ENCODE measurements around the gene RLN1.
"Not testable (repeated sequence)": the region's sequence is repeated elsewhere in the genome, so short reads cannot be mapped to it uniquely, and the experiment has no call there.

The RLN1 gene, protein sequence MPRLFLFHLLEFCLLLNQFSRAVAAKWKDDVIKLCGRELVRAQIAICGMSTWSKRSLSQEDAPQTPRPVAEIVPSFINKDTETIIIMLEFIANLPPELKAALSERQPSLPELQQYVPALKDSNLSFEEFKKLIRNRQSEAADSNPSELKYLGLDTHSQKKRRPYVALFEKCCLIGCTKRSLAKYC

DNA sequence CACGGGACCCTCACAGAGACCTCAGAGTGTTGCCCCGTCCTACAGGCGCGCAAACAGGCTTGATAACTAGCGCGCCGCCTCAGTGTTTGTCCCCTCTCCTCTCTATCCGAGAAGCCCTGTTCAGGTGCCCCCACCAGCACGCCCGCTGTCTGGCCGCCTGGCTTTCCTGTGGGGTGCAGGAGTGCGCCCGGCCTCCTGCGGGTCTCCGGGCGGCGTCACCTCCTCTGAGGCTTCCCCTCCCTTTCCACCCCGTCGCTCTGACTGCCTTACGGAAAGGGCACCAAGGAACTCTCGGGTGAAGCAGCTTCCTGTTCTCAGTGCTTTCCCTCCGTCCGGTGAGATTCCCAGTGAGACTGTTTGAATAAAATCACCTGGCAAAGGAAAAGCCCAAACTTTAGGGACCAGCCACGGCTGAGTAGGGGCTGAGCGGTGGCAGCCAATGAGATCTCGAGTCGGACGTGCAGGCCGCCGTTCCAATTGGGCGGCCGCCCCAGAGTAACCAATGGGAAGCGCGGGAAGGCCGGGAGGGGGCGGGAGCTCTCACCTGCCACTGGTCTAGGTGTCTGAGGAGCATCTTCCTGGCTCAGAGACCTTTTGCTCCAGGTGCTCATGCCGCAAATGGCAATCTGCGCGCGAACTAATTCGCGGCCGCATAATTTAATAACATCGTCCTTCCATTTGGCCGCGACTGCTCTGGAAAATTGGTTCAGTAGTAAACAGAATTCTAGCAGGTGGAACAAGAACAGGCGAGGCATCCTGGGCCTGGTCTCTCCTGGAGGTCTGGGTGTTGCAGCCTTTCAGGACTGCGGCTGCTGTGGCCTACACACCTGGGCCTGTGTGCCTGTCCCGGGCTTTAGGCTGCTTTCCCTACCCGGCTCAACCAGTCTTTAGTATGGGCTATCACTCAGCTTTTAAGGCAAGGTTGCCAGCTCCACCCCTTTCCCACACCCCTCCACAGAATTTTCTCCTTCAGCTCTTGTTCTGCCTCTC, at the start of gene RLN1:
TSS of gene RLN1 (minus strand) at position 885 of the 990 bp plus-strand sequence. CDS start at position 755, 130 bp downstream.
- not testable (repeated sequence) for DNase-seq (ENCODE audit: low spot score)

GRCh38 chr9:5389109-5389732, 49.5 kb upstream of the RLN1 start:
- DNase-seq (ENCODE audit: low spot score): peak; percentile 59

GRCh38 chr9:5388026-5388819, 48.5 kb upstream of the RLN1 start:
- no peak for DNase-seq (ENCODE audit: low spot score)

DNA sequence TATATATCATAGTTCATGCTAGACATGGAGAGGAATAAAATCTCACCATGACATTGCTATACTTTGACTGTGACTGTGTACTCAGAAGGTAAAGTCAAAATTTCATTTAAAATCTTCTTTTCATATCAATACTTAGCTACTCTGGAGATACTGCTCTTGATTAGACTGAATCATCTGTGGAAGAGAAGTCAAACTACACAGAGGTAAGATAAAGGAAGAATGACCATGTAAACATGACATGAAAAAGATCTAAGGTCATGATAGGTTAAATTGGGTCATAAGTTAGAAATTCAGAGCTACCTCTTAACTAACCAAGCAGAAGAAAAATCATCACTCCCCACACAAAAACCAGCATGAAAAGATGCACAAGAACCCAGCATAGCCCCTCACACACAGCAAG, 44.8 kb upstream of the RLN1 start:
- no peak for DNase-seq (ENCODE audit: low spot score)

DNA sequence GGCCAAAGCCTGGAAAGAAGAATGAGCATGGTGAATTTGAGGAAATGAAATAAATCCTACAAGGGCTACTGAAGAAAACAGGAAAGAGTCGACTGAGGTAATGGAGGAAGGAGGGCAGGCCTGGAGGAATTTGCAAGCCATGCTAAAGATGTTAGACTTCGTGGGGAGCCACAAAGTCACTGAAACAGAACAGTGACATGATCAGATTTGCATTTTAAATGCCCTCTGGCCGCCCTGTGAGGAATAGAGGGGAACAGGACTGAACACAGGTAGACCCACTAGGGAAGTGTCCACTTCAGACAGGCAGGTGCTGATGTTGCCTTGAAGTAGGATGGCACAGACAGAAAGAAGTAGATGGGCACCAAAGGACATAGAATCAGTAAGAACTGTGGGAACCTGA, 42.8 kb upstream of the RLN1 start:
- no peak for DNase-seq (ENCODE audit: low spot score)

DNA sequence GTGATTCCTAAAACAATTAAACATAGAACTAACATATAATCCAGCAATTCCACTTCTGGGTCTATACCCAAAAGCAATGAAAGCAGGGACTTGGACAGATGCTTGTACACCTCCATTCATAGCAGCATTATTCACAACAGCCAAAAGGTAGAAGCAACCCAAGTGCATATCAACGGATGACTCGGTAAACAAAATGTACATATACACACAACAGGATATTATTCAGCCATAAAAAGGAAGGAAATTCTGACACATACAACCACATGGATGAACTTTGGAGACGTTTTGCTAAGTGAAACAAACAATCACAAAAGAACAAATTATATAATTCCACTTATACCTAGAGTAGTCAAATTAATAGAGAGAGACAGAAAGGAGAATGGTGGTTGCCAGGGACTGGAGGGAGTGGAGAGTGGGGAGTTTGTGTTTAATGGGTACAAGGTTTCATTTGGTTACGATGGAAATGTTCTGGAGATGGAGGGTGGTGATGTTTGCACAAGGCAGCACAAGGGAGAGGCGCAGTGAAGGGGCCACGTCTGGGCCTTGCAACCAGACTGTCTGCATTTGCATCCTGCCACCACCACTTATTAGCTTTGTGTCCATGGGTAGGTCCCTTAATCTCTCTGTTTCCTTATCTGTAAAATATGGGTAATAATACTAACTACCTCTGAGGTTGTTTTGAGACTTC, 36.3 kb upstream of the RLN1 start:
- DNase-seq (ENCODE audit: low spot score): peak; percentile 60

GRCh38 chr9:5375091-5375490, 35.4 kb upstream of the RLN1 start:
- DNase-seq (ENCODE audit: low spot score): no peak

- peak; percentile 31 for DNase-seq (ENCODE audit: low spot score)
These were observed 24.8 kb upstream of the RLN1 start for GRCh38 chr9:5364294-5365024.

- no peak for DNase-seq (ENCODE audit: low spot score)
These were observed 21.8 kb upstream of the RLN1 start for GRCh38 chr9:5361326-5362010.

- DNase-seq (ENCODE audit: low spot score): no peak
These were observed 20.7 kb upstream of the RLN1 start for GRCh38 chr9:5360341-5360740.

DNA sequence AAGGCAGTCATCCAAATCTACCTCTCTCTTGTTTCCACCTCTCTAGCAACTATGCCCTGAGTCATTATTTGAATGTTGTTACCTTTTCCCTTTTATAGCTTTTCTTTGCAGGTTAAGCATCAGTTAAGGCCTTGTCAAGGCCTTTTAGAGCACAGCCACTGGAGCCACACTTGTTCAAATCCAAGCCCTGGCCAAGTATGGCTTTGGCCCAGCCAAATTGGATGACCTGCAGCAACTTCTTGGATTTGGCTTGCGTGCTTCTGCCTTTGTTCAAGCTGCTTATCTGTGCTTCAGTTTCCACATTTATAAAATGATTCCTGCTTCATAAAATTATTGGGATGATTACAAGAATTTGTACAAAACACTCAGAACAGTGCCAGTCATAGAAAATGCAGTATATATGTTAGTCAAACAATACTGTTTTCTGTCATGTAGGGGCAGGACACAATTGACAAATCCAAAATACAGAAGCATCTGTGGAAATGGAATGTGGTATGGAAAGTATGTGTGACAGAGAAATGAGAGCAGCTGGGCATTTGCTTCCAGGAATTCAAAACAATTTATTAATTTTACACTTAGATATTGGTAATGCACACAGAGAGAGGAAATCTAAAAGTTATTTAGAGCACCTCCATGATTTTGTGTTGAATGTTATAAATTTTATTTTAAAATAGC, 17.9 kb upstream of the RLN1 start:
- DNase-seq (ENCODE audit: low spot score): no peak

DNA sequence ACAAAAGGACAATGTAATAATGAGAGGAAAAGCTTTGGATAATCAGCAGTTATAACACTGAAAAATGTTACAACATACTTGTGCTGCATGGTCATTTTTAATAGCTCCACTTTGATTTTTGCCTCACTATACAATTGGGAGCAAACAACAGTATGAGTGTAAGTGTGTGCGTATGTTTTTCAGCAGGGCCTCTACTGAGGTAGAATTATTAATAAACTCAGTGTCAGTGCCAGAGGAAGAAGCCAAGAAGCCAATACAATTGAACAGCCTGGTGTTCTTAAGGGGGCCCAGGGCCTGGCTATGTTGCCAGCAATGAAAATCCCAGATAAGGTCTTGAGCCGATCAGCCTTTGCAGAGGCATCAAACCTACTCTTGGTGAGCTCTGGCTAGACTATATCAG, 16.1 kb upstream of the RLN1 start:
- no peak for DNase-seq (ENCODE audit: low spot score)

DNA sequence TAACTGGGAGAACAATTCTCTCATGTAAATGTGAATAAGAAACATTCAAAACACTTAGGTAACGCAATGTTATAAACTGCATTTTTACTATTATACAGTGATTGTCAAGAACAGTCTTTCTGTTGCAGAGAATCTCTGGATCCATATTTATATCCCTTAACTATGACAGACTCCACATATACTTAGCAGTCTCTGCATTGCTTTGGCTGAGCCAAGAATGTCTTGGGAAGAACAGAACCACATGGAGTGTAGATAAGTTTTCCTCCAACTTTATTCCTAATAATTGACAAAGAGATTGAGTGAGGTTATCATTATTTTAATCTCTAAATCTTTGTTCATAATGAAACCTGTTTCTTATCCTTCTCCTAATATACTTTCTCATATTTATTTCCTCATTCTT, 15.6 kb upstream of the RLN1 start:
- no peak for DNase-seq (ENCODE audit: low spot score)

DNA sequence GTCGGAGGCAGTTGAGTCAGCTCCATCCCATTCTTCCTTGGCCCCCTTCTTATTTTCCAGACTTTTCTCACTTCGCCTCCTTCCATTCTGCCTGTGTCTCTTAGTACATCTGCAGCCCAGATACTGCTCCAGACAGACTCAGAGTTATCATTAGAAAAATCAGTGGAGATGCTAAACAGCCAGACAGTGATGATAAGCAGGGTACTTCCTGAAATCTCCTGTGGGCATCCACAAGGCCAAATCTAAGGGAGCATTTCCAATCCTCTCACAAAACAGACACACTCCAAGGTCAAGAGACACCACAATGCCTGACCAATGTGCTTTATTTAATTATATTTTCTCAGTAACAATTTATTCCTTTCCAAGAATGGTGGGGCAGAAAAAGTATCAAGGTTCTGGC, 14.5 kb upstream of the RLN1 start:
- DNase-seq (ENCODE audit: low spot score): no peak

- no peak for DNase-seq (ENCODE audit: low spot score)
These were observed 13.1 kb upstream of the RLN1 start for GRCh38 chr9:5352637-5353248.

DNA sequence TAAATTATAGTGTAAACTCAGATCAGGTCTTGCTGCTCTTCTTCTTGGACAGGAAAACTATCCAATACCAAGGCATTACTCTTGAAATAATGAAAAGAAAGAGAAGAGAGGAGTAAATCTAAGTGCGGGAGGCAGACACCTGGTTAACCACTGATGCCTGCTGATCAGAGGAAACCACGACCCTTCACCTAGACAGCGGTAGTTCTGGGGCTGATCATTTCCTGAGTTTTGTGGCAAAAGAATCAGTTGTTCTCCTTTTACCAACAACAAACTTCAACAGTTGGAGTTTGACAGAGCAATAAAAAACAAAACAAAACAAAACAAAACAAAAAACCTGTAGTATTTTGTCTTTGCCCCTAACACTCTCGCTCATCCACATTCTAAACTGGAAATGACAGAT, 3.0 kb downstream of the RLN1 start:
- DNase-seq (ENCODE audit: low spot score): no peak

- DNase-seq (ENCODE audit: low spot score): not testable (repeated sequence)
These were observed 8.4 kb downstream of the RLN1 start for GRCh38 chr9:5331276-5331675.

DNA sequence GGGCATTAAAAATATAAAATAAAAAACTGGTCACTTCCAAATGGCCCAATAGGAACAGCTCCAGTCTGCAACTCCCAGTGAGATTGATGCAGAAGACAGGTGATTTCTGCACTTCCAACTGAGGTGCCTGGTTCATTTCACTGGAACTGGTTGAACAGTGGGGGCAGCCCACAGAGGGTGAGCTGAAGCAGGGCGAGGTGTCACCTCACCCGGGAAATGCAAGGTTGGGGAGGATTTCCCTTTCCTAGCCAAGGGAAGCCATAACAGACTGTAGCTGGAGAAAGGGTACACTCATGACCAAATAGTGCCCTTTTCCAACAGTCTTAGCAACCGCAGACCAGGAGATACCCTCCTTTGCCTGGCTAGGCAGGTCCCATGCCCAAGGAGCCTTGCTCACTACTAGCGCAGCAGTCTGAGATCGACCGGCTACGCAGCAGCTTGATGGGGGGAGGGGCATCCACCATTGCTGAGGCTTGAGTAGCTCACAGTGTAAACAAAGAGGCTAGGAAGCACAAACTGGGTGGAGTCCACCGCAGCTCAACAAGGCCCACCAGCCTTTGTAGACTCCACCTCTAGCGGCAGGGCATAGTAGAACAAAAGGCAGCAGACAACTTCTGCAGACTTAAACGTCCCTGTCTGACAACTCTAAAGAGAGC, 12.7 kb downstream of the RLN1 start:
- DNase-seq (ENCODE audit: low spot score): no peak

GRCh38 chr9:5326187-5326586, 13.5 kb downstream of the RLN1 start:
- DNase-seq (ENCODE audit: low spot score): no peak
